HG02884 (cell line): ENCODE measurements around the gene TMEM237.

Source experiments
- ATAC-seq: cut with Tn5 transposase; IDR thresholded peaks from one replicate; pipeline ENCODE4 v1.9.1; 2021; ENCODE audit warnings: mild to moderate bottlenecking, moderate library complexity; ENCODE audit not compliant: unreplicated experiment

The TMEM237 gene

DNA sequence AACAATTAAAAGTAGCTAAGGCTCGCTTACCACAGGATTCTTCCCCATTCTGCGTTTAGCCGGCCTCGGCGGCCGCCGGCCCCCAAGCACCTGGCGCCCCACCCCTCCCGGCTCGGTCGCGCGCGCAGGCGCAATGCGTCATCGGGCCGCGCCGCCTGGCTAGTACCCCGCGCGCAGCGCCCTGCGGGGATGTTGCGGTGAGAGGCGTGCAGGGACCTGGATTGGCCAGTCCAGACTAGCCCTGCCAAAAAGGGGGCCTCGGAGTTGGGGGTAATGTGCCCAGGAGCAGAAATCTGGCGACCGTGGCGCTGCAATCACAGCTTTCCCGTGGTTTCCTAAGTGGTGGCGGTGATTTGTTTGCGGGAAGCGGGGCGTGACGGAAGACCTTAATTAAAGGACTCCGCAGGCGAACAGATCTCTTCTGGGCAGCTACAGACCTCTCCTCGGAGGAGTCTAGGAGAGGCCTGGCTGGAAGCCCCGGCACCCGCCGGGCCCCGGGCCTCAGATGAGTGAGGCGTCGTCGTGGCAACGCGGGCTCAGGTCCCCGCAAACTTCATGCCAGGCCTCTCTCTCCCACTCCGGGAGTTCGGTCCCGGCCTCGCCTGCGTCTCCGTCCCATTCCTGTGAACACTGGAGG lies 606 bp downstream of the TMEM237 start:
- peak; percentile 69 for ATAC-seq

DNA sequence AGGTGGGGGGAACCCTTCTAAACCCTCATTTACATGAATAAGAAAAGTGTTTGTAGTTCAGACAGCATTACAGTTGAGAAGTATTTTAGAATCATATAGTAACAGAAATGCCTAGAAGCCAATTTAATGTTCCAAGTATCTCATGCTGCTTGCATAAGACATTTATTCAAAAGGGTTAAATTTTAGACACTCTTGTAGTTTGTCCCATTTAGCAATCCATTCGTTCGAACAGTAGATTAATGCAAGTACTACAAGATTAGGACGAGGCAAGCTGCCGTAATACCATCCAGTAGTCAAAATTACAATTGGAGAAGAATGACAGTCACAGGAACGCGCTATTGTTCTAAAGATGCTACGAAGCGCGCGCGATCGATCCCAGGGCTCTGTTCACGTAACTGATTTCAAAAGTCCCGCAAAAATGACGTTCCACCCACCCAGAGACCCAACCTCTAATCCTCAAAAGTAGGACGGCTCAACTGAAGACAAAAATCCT lies 1.2 kb downstream of the TMEM237 start:
- ATAC-seq: peak; percentile 38

DNA sequence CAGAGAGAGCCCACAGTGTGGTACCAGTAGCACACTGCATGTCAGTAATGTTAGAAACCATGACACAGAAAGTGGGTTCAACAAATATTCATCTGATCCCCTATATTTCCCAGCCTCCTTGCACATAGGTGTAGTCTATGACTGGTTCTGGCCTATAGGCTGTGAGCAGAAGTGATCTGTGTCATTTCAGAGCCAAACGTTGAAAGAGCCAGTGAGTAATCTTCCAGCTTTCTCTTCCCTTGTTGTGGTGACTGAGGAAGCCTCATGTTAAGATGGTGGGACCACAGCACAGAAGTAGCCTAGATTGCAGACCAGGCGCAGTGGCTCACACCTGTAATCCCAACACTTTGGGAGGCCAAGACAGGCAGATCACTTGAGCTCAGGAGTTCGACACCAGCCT lies 4.1 kb downstream of the TMEM237 start:
- no peak for ATAC-seq

DNA sequence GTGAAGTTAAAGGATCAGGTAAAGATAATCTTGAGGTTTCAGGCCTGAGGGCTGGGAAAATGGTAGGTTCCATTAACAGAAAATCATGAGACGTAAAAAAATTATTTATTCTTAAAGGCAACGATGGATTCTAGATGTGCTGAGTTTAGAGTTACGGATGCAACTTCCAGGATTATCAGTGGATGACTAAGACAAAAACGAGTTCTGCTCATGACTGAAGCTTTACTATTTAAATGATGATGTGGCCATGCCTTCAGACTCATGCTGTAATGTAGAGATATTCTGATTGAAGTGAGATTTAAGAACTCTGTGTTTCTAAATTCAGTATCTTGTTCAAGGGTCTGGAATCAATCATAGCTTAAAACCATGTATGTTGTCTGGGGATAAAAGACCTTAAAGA lies 5.0 kb downstream of the TMEM237 start:
- no peak for ATAC-seq

DNA sequence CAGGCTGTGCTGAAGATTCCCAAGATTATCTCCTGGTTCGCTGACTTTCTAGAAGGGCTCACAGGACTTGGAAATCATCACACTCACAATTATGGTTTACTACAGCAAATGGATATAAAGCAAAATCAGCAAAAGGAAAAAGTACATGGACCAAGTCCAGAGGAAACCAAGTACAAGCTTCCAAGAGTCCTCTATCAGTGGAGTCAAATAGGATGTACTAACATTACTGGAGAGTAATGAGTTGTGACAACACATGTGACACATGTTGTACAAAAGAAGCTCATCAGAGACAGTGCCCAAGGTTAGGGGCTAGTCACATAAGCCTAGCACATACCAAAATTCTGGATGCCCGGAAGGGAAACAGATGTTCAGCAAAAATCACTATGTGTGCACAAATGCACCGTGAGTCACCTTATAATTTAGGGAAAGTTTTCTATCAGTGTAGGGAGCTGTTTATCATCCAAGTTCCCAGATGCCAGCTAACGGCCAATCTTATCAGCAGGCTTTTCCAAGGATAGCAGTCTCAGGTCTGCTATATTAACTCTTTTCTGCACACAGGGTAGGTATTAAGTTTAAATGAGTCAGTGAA lies 9.5 kb downstream of the TMEM237 start:
- ATAC-seq: no peak

DNA sequence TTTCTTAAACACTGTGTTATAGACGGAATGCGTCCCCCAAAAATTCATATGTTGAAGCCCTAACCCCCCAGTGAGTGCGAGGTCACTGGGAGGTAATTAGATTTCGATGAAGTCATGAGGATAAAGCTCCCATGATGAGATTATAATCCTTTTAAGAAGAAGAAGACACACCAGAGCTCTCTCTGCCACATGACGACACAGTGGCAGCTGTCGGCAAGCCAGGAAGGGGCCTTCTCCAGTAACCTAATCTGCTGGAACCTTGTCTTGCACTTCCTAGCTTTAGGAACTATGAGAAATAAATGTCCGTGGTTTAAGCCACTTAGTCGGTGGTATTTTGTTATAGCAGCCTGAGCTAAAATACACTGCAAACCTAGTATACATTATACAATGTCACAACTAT lies 12.3 kb downstream of the TMEM237 start:
- no peak for ATAC-seq

DNA sequence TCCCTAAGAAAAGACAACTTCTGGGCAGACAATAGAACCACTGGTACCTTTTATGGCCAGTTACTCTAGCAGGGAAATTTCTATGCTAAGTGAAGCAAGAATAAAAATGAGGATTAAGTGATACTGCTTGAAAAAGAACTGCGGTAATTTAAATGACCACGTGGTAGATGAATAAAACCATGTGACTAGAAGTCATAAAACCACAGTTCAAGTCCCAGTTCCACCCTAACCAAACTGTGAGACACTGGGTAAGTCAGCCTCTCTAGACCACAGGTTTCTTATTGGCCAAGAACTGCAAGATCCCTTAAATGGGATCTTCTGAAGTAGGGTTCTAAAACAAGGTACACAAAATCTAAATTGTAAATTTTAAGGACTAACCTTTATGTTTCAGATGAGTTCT lies 12.7 kb downstream of the TMEM237 start:
- no peak for ATAC-seq

DNA sequence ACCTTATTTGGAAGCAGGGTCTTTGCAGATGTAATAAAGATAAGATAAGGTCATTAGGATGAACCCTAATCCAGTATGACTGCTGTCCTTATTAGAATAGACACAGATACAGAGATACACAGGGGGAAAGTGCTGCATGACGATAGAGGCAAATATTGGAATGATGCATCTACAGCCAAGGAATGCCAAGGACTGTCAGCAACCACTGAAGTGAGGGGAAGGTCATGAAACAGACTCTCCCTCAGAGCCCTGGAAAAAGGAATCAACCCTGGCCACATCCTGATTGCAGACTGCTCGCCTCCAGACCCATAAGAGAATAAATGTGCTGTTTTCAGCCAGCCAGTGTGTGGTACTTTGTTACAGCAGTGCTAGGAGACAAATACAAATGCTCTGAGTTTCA lies 14.8 kb downstream of the TMEM237 start:
- ATAC-seq: no peak

DNA sequence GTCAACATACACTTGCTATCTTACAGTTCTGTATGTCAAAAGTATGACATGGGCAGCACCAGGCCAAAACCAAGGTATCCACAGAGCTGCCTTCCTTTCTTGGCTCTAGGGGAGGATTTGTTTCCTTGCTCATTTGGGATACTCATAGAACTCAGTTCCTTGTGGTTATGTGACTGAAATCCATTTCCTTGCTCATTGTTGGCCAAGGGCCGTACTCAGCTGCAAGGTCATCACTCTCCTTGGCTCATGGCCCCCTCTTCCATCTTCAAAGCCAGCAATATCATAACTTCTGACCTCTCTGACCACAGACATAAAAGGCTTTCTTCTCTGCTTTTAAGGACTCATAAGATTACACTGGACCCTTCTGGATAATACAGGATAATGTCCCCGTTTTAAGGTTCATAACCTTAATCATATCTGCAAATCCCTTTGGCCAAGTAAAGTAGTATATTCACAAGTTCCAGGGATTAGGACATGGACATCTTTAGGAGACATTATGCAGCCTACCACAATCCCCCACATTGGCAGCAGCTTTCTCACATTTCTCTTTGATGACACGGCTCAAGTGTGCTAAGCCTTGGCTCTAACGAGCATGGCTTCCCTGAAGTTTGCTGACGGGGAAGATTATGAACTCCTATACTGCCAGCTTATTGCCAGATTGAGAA lies 20.9 kb downstream of the TMEM237 start:
- ATAC-seq: no peak

DNA sequence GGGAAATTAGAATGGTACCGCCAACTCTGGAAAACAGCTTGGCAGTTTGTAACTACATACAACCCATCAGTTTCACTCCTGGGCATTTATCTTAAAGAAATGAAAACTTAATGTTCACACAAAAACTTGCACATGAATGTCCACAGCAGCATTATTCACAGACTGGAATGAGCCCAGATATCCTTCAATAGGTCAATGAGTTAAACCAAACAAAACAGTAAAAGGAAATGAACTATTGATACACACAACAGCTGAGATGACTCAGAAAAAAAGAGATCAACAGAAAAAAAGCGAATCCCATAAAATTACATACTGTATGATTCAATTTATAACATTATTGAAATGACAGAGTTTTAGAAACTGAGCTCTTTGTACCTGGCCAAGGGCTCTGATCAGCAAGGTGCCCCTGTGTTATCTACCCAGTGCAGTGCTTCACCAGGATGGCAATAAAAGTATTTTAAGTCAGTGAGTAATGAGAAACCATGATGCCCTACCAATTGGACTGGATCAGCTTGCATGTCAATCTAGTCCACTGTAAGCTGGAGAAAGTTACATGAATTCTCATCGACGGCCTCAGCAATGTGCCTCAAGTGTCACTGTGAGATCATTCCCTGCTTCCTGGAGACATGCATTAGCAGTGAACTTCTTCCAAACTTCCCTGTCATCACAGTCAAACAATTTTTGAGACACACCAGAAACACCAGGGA lies 21.9 kb downstream of the TMEM237 start:
- ATAC-seq: no peak

DNA sequence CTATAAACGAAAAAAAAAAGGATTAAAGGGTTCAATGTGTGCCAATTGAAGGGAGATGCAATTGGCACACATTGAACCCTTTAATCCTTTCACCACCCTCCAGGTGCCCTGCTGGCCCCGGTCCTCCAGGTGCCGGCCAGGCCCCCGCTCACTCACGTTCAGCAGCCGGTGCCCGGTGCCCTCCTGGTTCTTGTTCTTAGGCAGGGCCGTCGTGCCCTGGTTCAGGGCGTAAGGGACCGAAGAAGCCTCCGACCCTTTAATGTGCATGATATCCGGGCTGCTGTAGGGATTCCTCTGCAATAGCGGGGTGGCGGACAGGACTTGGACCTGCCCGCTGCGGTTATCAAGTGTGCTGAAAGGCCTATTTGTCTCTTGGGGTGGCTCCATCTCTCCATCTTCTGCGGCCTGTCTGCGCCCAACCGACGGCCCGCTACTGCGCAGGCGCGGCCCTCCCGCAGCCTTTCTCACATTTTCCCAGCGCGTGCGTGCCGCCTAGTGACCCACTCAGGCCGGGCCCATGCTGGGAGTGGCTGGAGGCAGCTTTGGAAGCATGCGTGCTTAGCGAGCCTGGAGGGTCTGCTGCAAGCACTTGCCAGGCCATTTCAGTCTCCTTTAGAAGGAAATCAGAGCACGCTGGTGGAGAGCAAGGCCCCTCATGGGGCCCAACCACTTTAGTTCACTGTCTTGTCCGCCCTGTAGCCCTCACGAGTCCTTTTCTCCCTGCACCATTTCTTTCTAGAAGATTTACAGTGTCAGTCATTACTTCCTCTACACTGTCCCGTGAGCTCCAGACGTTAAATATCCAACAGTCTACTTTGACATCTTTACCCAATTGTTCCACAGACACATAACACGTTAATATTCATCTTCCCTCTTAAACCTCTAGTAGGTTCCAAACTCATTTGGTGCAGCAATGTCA lies 24.3 kb downstream of the TMEM237 start:
- no peak for ATAC-seq

DNA sequence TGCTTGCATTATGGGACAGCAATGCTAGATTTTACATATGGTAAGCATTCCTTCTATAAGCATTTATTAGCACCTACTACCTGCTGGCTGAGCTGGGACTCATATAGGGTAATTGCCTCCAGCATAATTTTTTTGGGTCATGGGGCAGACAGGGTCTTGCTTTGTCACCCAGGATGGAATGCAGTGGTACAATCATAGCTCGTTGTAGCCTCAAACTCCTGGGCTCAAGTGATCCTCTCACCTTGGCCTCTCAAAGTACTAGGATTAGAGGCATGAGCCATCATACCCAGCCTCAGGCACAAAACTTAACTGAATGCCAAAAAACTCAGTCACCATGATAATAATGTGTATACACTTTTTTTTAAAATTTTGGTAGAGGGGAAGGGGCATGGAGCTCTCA lies 35.3 kb downstream of the TMEM237 start:
- ATAC-seq: no peak

DNA sequence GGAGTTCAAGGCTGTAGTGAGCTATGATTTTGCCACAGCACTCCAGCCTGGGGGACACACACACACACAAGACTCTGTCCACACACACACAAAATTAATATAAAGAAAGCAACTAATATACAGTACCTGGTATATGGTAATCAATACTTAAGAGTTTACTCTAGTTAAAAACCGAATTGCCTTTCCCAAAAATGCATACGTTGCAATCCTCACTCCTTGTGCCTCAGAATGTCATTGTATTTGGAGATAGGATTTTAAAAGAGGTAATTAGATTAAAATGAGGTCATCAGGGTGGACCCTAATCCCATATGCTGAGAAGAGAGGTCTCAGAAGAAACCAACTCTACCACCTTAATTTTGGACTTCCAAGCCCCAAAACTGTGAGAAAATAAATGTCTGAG lies 35.7 kb downstream of the TMEM237 start:
- ATAC-seq: no peak

DNA sequence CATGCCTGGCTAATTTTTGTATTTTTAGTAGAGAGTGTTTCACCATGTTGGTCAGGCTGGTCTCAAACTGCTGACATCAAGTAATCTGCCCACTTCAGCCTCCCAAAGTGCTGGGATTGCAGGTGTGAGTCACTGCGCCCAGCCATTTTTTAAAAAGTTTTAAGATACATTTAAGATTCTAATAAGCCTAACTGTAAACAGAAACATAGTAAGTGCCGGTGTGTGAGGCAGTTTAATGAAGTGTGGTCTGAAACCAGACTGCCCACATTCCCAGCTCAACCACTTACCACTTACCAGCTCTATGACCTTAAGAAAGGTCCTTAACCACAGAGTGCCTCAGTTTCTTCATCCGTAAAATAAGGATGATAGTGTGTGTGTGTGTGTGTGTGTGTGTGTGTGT lies 42.4 kb downstream of the TMEM237 start:
- no peak for ATAC-seq

DNA sequence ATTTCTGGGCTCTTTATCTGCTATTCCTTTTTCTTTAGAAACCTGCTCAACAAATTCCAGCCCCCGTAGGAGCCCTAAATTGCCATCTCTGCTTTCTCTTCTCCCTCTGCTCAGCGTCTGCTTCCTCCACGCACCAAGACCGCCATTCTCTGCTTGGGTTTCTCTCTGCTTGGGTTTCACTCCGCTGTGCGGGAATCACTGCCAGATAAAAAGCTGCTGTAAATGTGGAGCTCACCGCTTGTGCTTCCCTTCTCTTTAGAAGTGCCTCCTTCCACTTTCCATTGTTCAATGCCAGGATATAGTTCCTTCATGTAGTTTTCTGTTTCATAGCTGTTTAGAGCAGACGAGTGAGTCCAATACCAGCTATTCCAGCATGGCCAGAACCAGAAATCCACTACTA lies 45.9 kb downstream of the TMEM237 start:
- no peak for ATAC-seq

DNA sequence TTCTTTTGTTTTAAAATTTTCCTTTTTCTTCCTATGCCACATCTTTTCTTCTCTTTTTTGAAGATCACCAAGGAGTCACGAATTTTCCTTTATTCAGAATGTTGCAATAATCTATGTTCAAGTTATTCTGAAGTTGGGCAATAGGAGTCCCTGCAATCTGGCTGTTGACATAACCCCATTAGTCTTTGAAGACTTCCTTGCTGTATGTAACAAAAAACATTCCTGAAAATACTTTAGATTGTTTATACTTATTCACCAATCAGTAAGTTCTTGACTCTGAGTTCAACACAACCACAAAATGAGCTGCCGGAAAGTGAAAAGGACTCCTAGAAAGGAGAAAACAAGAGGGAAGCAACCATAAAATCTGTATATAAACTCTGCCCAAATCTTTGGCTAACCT lies 62.8 kb downstream of the TMEM237 start:
- ATAC-seq: no peak

DNA sequence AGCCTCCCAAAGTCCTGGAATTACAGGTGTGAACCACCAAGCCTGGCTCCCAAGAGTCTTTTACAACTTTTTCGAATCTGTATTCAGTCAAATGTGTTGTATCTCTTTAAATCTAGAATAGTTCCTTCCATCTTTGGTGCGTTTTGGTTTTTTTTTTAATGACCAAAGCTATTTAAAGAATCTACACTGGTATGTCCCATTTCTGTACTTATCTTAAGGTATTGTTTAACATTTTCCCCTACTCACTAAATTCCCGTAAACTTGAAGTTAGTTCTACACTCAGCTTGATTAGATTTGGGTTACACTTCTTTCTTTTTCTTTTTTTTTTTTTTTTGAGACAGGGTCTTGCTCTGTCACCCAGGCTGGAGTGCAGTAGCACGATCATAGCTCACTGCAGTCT lies 63.8 kb downstream of the TMEM237 start:
- ATAC-seq: no peak

DNA sequence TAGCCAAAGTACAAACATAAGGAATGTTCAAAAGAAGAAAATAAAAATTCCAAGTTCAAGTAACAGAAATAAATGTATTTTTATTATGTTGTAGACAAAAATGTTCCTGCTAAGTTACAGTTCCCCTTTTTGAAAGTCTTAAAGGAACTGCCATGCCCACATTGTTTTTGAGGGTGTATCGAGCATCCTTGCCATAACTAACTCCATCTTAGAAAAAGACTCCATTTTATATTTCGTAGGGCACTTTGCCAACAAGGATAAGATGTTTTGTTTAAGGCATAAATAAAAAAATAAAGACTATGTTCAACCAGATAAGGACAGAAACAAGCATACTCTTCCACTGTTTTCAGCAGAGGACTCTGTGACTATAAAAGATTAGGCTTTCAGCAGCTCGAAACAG lies 67.3 kb downstream of the TMEM237 start:
- ATAC-seq: no peak

DNA sequence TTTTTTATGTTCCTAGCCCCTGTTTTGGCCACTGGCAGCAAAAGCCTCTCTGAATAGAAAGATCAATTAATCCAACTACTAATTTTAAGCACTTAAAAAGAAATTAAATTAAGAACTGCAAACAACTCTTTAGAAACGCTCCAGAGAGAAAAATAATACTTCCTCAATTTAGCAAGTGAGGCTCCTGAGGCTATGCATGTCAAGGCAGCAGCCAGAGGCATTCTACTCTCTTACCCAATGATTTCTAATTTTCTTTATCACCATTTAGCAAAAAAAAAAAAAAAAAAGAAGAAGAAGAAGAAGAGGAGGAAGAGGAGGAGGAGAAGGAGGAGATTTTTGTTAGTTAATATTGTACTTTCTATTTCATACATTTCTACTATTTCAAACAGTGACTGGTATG lies 68.5 kb downstream of the TMEM237 start:
- ATAC-seq: no peak

DNA sequence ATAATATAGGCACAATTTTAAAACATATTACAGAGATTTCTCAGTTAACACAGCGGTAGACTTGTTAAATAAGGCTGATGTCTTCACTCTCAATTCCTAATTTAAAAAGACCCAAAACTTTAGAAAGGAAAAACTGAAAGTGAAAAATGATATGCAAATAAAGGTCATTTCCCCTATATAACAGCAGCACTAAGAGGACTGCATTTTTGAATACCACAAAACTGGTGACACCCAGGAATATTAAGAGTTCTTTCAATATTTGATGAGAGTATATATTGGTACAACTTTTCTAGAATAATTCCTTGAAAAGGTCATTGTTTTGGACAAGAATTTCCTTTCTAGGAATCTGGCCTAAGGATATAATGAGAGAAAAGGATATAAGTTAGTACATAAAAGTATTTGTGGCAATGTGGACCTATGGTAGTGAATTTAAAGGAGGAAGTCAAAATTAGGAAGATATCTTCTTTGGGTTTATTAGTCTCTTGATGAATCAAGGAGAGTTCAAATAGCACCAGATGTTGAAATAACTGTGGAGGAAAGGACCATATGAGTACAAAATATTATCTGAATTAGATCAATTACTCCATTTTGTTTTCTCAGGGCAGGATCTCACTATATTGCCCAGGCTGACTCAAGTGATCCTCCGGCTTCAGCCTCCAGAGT lies 70.3 kb downstream of the TMEM237 start:
- ATAC-seq: no peak
